ENCODE results near the gene PACRG.

Gene PACRG

GRCh38 chr6:162922563-162923166 lies 194.9 kb downstream of the PACRG start:
- Histone ChIP-seq H3K27ac (ENCODE audit: low read depth, low read length, severe bottlenecking) (no peak overlapping the region), H3K4me1 (ENCODE audit: control insufficient read depth, insufficient read depth, low read length, poor library complexity, severe bottlenecking) (no peaks in the 10 kb centered on the region), H3K36me3 (ENCODE audit: control insufficient read depth, insufficient read depth, low read length) (no peaks in the 10 kb centered on the region), H3K4me3 (ENCODE audit: extremely low read depth, insufficient read depth, low read length, poor library complexity, severe bottlenecking) (no peak overlapping the region), H3K9me3 (ENCODE audit: control insufficient read depth, low read length) (peaks cover 9% of the 10 kb centered on the region)
- WGBS, 2 experiments (ENCODE audit: insufficient coverage in 2 of 2): no CpG with 5 or more reads among the region's 1 CpG

- H3K4me3 ChIP-seq (ENCODE audit: extremely low read depth, insufficient read depth, low read length, poor library complexity, severe bottlenecking): no peak overlapping the region
- WGBS, 2 experiments (ENCODE audit: insufficient coverage in 2 of 2): no CpG with 5 or more reads among the region's 1 CpG
- no peaks in the 10 kb centered on the region for H3K36me3 ChIP-seq (ENCODE audit: control insufficient read depth, insufficient read depth, low read length)
- H3K9me3 ChIP-seq (ENCODE audit: control insufficient read depth, low read length): no peaks in the 10 kb centered on the region
- H3K27ac ChIP-seq (ENCODE audit: low read depth, low read length, severe bottlenecking): no peak overlapping the region
- H3K4me1 ChIP-seq (ENCODE audit: control insufficient read depth, insufficient read depth, low read length, poor library complexity, severe bottlenecking): no peaks in the 10 kb centered on the region
These were observed 207.1 kb downstream of the PACRG start for GRCh38 chr6:162934844-162935243.

- Histone ChIP-seq H3K27ac (ENCODE audit: low read depth, low read length, severe bottlenecking) (no peak overlapping the region), H3K36me3 (ENCODE audit: control insufficient read depth, insufficient read depth, low read length) (no peaks in the 10 kb centered on the region), H3K4me3 (ENCODE audit: extremely low read depth, insufficient read depth, low read length, poor library complexity, severe bottlenecking) (no peak overlapping the region), H3K4me1 (ENCODE audit: control insufficient read depth, insufficient read depth, low read length, poor library complexity, severe bottlenecking) (no peaks in the 10 kb centered on the region), H3K9me3 (ENCODE audit: control insufficient read depth, low read length) (no peaks in the 10 kb centered on the region)
- 88 to 89% methylated on average over 4 to 5 of the region's 5 CpGs for WGBS, 2 experiments (ENCODE audit: insufficient coverage in 2 of 2)
These were observed 212.7 kb downstream of the PACRG start for GRCh38 chr6:162940426-162940825.

GRCh38 chr6:162941128-162941527 lies 213.4 kb downstream of the PACRG start:
- Histone ChIP-seq H3K9me3 (ENCODE audit: control insufficient read depth, low read length) (no peaks in the 10 kb centered on the region), H3K36me3 (ENCODE audit: control insufficient read depth, insufficient read depth, low read length) (no peaks in the 10 kb centered on the region), H3K27ac (ENCODE audit: low read depth, low read length, severe bottlenecking) (no peak overlapping the region), H3K4me3 (ENCODE audit: extremely low read depth, insufficient read depth, low read length, poor library complexity, severe bottlenecking) (no peak overlapping the region), H3K4me1 (ENCODE audit: control insufficient read depth, insufficient read depth, low read length, poor library complexity, severe bottlenecking) (no peaks in the 10 kb centered on the region)
- 77 to 84% methylated on average over 7 of the region's 8 CpGs for WGBS, 2 experiments (ENCODE audit: insufficient coverage in 2 of 2)

- WGBS, 2 experiments (ENCODE audit: insufficient coverage in 2 of 2): 82 to 91% methylated on average over 2 of the region's 2 CpGs
- Histone ChIP-seq H3K4me3 (ENCODE audit: extremely low read depth, insufficient read depth, low read length, poor library complexity, severe bottlenecking) (no peak overlapping the region), H3K36me3 (ENCODE audit: control insufficient read depth, insufficient read depth, low read length) (no peaks in the 10 kb centered on the region), H3K4me1 (ENCODE audit: control insufficient read depth, insufficient read depth, low read length, poor library complexity, severe bottlenecking) (no peaks in the 10 kb centered on the region), H3K9me3 (ENCODE audit: control insufficient read depth, low read length) (no peaks in the 10 kb centered on the region), H3K27ac (ENCODE audit: low read depth, low read length, severe bottlenecking) (no peak overlapping the region)
These were observed 215.1 kb downstream of the PACRG start for GRCh38 chr6:162942866-162943265.

GRCh38 chr6:162943369-162943768 lies 215.6 kb downstream of the PACRG start:
- Histone ChIP-seq H3K36me3 (ENCODE audit: control insufficient read depth, insufficient read depth, low read length) (no peaks in the 10 kb centered on the region), H3K4me3 (ENCODE audit: extremely low read depth, insufficient read depth, low read length, poor library complexity, severe bottlenecking) (no peak overlapping the region), H3K27ac (ENCODE audit: low read depth, low read length, severe bottlenecking) (no peak overlapping the region), H3K4me1 (ENCODE audit: control insufficient read depth, insufficient read depth, low read length, poor library complexity, severe bottlenecking) (no peaks in the 10 kb centered on the region), H3K9me3 (ENCODE audit: control insufficient read depth, low read length) (no peaks in the 10 kb centered on the region)
- WGBS, 2 experiments (ENCODE audit: insufficient coverage in 2 of 2): 86 to 94% methylated on average over 5 of the region's 5 CpGs

- H3K36me3 ChIP-seq (ENCODE audit: control insufficient read depth, insufficient read depth, low read length): no peaks in the 10 kb centered on the region
- no peaks in the 10 kb centered on the region for H3K9me3 ChIP-seq (ENCODE audit: control insufficient read depth, low read length)
- no peak overlapping the region for H3K27ac ChIP-seq (ENCODE audit: low read depth, low read length, severe bottlenecking)
- H3K4me3 ChIP-seq (ENCODE audit: extremely low read depth, insufficient read depth, low read length, poor library complexity, severe bottlenecking): no peak overlapping the region
- H3K4me1 ChIP-seq (ENCODE audit: control insufficient read depth, insufficient read depth, low read length, poor library complexity, severe bottlenecking): no peaks in the 10 kb centered on the region
- 83 to 96% methylated on average over 2 to 3 of the region's 4 CpGs for WGBS, 2 experiments (ENCODE audit: insufficient coverage in 2 of 2)
These were observed 223.5 kb downstream of the PACRG start for GRCh38 chr6:162951164-162951743.

- Histone ChIP-seq H3K4me1 (ENCODE audit: control insufficient read depth, insufficient read depth, low read length, poor library complexity, severe bottlenecking) (no peaks in the 10 kb centered on the region), H3K9me3 (ENCODE audit: control insufficient read depth, low read length) (no peaks in the 10 kb centered on the region), H3K36me3 (ENCODE audit: control insufficient read depth, insufficient read depth, low read length) (no peaks in the 10 kb centered on the region), H3K27ac (ENCODE audit: low read depth, low read length, severe bottlenecking) (no peak overlapping the region), H3K4me3 (ENCODE audit: extremely low read depth, insufficient read depth, low read length, poor library complexity, severe bottlenecking) (no peak overlapping the region)
- WGBS, 2 experiments (ENCODE audit: insufficient coverage in 2 of 2): 89 to 90% methylated on average over 3 to 4 of the region's 4 CpGs
These were observed 224.6 kb downstream of the PACRG start for GRCh38 chr6:162952423-162952822.

- WGBS, 2 experiments (ENCODE audit: insufficient coverage in 2 of 2): 88 to 100% methylated on average over 3 of the region's 3 CpGs
These were observed 229.3 kb downstream of the PACRG start for GRCh38 chr6:162957062-162957461.

GRCh38 chr6:162960679-162961457 lies 233.1 kb downstream of the PACRG start:
- H3K27ac ChIP-seq (ENCODE audit: low read depth, low read length, severe bottlenecking): no peak overlapping the region
- H3K36me3 ChIP-seq (ENCODE audit: control insufficient read depth, insufficient read depth, low read length): no peaks in the 10 kb centered on the region
- no peaks in the 10 kb centered on the region for H3K9me3 ChIP-seq (ENCODE audit: control insufficient read depth, low read length)
- H3K4me3 ChIP-seq (ENCODE audit: extremely low read depth, insufficient read depth, low read length, poor library complexity, severe bottlenecking): no peak overlapping the region
- H3K4me1 ChIP-seq (ENCODE audit: control insufficient read depth, insufficient read depth, low read length, poor library complexity, severe bottlenecking): peaks cover 13% of the 10 kb centered on the region
- 86 to 89% methylated on average over 1 of the region's 3 CpGs for WGBS, 2 experiments (ENCODE audit: insufficient coverage in 2 of 2)

More at GRCh38 chr6:162957062-162957461, 229.3 kb downstream of the PACRG start:
- no peaks in the 10 kb centered on the region for H3K36me3 ChIP-seq (ENCODE audit: control insufficient read depth, insufficient read depth, low read length)
- no peak overlapping the region for H3K4me3 ChIP-seq (ENCODE audit: extremely low read depth, insufficient read depth, low read length, poor library complexity, severe bottlenecking)
- no peaks in the 10 kb centered on the region for H3K9me3 ChIP-seq (ENCODE audit: control insufficient read depth, low read length)
- no peaks in the 10 kb centered on the region for H3K4me1 ChIP-seq (ENCODE audit: control insufficient read depth, insufficient read depth, low read length, poor library complexity, severe bottlenecking)
- no peak overlapping the region for H3K27ac ChIP-seq (ENCODE audit: low read depth, low read length, severe bottlenecking)

- Histone ChIP-seq H3K9me3 (ENCODE audit: control insufficient read depth, low read length) (no peaks in the 10 kb centered on the region), H3K27ac (ENCODE audit: low read depth, low read length, severe bottlenecking) (no peak overlapping the region), H3K4me1 (ENCODE audit: control insufficient read depth, insufficient read depth, low read length, poor library complexity, severe bottlenecking) (peaks cover 13% of the 10 kb centered on the region), H3K36me3 (ENCODE audit: control insufficient read depth, insufficient read depth, low read length) (no peaks in the 10 kb centered on the region), H3K4me3 (ENCODE audit: extremely low read depth, insufficient read depth, low read length, poor library complexity, severe bottlenecking) (no peak overlapping the region)
These were observed 234.3 kb downstream of the PACRG start for GRCh38 chr6:162962093-162962492.

All from mesodermal cell (in vitro differentiated cells).